ENCODE measurements around the gene RBKS. TPM values are rescaled to one million over a fixed set of nuclear protein-coding genes. Genes with fewer than 3 reads are reported as not detected.

Gene RBKS
- total and polyA plus RNA-seq, 2 of the 13 experiments (the other 11 are each of a cell fraction or from before 2014, with no cell fraction given) = 7.7 to 8.3 TPM

DNA sequence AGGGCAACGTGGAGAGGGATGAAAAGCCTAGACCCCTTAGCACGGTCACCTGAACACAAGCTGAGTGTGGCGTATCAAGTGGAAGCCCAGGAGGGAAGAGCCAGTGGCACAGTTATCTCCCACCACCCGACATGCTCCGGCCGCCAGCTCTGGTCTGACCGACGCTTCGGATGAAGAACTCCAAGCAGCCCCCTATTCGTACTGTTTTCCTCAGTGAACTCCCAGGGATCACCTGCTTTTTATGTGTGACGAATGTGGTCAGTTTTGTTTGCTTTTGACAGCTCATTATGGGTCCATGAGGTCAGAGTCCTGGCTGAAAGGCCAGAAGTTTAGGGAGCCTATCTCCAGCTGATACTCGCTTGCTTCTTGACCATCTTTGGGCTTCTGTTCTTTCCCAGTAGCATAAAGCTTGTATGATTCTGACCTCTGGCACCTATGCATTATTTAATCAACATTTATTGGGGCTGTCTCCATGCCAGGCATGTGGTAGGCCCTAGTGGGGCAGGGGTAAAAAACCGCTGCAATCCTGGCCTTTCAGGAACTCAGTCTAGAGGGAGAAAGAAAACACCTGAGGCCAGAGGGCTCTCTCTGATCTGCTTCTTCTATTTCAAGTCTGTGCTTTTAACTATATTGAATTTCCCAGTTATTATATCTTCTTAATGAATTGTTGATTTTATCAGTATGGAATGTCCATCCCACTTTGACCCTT lies 151.7 kb downstream of the RBKS start (continued):
- TF ChIP-seq, protein P1, sequence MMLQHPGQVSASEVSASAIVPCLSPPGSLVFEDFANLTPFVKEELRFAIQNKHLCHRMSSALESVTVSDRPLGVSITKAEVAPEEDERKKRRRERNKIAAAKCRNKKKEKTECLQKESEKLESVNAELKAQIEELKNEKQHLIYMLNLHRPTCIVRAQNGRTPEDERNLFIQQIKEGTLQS (CRISPR knock-in tag; IDR thresholded peaks at IDR 0.05) = 0 out of 2 replicates have a peak, but pooled peaks have one; percentile 22
- TF ChIP-seq ZSCAN30 (CRISPR knock-in tag; IDR thresholded peaks at IDR 0.05) (no peak), ZNF510 (CRISPR knock-in tag; IDR thresholded peaks at IDR 0.05; ENCODE audit: low read depth) (peak; percentile 74; the same call in 1 of the 2 replicates), HOXA5 (CRISPR knock-in tag; IDR thresholded peaks at IDR 0.05) (no peak), FIP1L1 (IDR thresholded peaks at IDR 0.05; ENCODE audit: borderline replicate concordance, insufficient read depth, low read depth, low read length) (no peak), ZNF563 (CRISPR knock-in tag; IDR thresholded peaks at IDR 0.05) (peak; percentile 77; the same call in 1 of the 2 replicates), CHCHD3 (CRISPR knock-in tag; IDR thresholded peaks at IDR 0.05) (no peak), ZNF230 (CRISPR knock-in tag; IDR thresholded peaks at IDR 0.05) (peak; percentile 76), HOXA3 (CRISPR knock-in tag; IDR thresholded peaks at IDR 0.05) (peak; percentile 73; the same call in 1 of the 2 replicates), ZFP36L2 (CRISPR knock-in tag; IDR thresholded peaks at IDR 0.05) (no peak), ZNF460 (CRISPR knock-in tag; IDR thresholded peaks at IDR 0.05; ENCODE audit: borderline replicate concordance) (no peak; the same call in 1 of the 2 replicates), SPEN (CRISPR knock-in tag; IDR thresholded peaks at IDR 0.05; ENCODE audit: low read depth) (peak; percentile 48; the same call in 1 of the 2 replicates), ZNF790 (CRISPR knock-in tag; IDR thresholded peaks at IDR 0.05; ENCODE audit: borderline replicate concordance) (0 out of 2 replicates have a peak, but pooled peaks have one; percentile 19), LCORL (IDR thresholded peaks at IDR 0.05) (no peak), LCORL (CRISPR knock-in tag; IDR thresholded peaks at IDR 0.05) (peak; percentile 89), KLF6 (CRISPR knock-in tag; IDR thresholded peaks at IDR 0.05) (no peak), BRD4 (CRISPR knock-in tag; IDR thresholded peaks at IDR 0.05) (peak; percentile 17; the same call in 1 of the 2 replicates), SIN3B (IDR thresholded peaks at IDR 0.05; ENCODE audit: low read length) (no peak), ZNF788 (CRISPR knock-in tag; IDR thresholded peaks at IDR 0.05; ENCODE audit: borderline replicate concordance) (peak; percentile 86), KMT2B (CRISPR knock-in tag; IDR thresholded peaks at IDR 0.05) (no peak), POLR2G (IDR thresholded peaks at IDR 0.05; ENCODE audit: low read depth, low read length) (peak; percentile 80)
- TF ChIP-seq, protein P2, sequence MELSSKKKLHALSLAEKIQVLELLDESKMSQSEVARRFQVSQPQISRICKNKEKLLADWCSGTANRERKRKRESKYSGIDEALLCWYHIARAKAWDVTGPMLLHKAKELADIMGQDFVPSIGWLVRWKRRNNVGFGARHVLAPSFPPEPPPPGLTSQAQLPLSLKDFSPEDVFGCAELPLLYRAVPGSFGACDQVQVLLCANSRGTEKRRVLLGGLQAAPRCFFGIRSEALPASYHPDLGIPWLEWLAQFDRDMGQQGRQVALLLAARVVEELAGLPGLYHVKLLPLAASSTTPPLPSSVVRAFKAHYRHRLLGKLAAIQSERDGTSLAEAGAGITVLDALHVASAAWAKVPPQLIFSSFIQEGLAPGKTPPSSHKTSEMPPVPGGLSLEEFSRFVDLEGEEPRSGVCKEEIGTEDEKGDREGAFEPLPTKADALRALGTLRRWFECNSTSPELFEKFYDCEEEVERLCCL (CRISPR knock-in tag; IDR thresholded peaks at IDR 0.05; ENCODE audit: borderline replicate concordance) = no peak
- TF ChIP-seq, protein P3, sequence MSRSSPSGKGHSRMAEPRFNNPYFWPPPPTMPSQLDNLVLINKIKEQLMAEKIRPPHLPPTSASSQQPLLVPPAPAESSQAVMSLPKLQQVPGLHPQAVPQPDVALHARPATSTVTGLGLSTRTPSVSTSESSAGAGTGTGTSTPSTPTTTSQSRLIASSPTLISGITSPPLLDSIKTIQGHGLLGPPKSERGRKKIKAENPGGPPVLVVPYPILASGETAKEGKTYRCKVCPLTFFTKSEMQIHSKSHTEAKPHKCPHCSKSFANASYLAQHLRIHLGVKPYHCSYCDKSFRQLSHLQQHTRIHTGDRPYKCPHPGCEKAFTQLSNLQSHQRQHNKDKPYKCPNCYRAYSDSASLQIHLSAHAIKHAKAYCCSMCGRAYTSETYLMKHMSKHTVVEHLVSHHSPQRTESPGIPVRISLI (CRISPR knock-in tag; IDR thresholded peaks at IDR 0.05; ENCODE audit: borderline replicate concordance) = no peak
- TF ChIP-seq, protein P4, sequence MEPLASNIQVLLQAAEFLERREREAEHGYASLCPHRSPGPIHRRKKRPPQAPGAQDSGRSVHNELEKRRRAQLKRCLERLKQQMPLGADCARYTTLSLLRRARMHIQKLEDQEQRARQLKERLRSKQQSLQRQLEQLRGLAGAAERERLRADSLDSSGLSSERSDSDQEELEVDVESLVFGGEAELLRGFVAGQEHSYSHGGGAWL (CRISPR knock-in tag; IDR thresholded peaks at IDR 0.05) = no peak
- TF ChIP-seq, protein P5, sequence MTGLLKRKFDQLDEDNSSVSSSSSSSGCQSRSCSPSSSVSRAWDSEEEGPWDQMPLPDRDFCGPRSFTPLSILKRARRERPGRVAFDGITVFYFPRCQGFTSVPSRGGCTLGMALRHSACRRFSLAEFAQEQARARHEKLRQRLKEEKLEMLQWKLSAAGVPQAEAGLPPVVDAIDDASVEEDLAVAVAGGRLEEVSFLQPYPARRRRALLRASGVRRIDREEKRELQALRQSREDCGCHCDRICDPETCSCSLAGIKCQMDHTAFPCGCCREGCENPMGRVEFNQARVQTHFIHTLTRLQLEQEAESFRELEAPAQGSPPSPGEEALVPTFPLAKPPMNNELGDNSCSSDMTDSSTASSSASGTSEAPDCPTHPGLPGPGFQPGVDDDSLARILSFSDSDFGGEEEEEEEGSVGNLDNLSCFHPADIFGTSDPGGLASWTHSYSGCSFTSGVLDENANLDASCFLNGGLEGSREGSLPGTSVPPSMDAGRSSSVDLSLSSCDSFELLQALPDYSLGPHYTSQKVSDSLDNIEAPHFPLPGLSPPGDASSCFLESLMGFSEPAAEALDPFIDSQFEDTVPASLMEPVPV (CRISPR knock-in tag; IDR thresholded peaks at IDR 0.05) = peak; percentile 75
- TF ChIP-seq, protein P6, sequence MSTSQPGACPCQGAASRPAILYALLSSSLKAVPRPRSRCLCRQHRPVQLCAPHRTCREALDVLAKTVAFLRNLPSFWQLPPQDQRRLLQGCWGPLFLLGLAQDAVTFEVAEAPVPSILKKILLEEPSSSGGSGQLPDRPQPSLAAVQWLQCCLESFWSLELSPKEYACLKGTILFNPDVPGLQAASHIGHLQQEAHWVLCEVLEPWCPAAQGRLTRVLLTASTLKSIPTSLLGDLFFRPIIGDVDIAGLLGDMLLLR (CRISPR knock-in tag; IDR thresholded peaks at IDR 0.05) = no peak

Data from HepG2 (cell line).